Measurements from ENCODE around the gene POLR2F.
A peak's percentile ranks its signal among the peaks of the same experiment; 100 is the strongest.

The POLR2F gene

DNA sequence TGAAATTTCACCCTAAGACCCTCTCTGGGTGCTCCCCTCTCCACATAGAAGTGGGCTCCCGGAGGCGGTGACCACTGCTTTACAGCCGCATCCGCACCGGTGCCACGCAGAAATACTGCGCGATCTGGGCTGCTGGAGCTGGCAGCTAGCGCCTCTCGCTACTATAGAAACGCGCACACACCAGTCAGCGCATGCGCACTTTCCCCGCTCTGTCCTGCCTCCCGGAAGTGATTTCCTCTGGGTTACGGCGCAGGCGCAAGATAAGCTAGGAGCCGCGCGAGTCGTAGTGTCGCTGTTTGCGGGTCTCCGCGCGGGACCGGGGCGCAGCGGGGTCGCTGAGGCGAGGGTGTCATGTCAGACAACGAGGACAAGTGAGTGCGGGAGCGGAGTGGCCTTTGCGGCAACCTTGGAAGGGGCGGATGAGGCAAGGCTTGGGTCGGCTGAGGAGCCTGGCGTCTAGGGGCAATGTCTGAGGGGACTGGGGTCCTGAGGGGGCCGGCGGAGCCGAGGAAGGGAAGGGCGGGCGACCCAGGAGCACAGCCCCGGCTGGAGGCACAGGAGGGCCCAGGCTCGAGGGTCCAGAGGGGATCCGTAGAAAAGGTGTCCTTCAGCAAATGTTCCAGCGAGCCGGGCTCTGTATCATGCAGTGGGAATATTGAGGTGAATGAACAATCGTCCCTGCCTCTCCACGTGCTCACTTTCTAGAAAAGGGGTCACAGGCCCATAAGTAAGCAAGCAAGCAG is at the start of gene POLR2F, which contains the start of gene C22orf23:
POLR2F (plus strand) TSS at position 263 of the 743 bp plus-strand sequence; CDS start at position 352, 89 bp downstream.
C22orf23 (minus strand) TSS at position 165 of the 743 bp plus-strand sequence. CDS start 452 bp downstream, outside the sequence.
- H3K4me1 Mint-ChIP-seq (ENCODE audit: low read depth), result peaks cover 37% of the 10 kb centered on the region
- peaks cover 7% of the 10 kb centered on the region for H3K36me3 Mint-ChIP-seq
- peaks cover 6% of the 10 kb centered on the region for H3K27me3 Mint-ChIP-seq
- H3K4me3 Mint-ChIP-seq, result peak within 1 kb of the TSS; percentile 100
- H3K9me3 Mint-ChIP-seq (ENCODE audit: low read depth), result no peaks in the 10 kb centered on the region
- peak within 1 kb of the TSS; percentile 97 for H3K27ac Mint-ChIP-seq

GRCh38 chr22:37904572-37905533 is 48.6 kb upstream of the POLR2F start:
- peaks cover 26% of the 10 kb centered on the region for H3K4me1 Mint-ChIP-seq (ENCODE audit: low read depth)
- no peaks in the 10 kb centered on the region for H3K9me3 Mint-ChIP-seq (ENCODE audit: low read depth)
- no peaks in the 10 kb centered on the region for H3K27me3 Mint-ChIP-seq
- H3K36me3 Mint-ChIP-seq, result no peaks in the 10 kb centered on the region
- H3K27ac Mint-ChIP-seq, result peak overlapping the region; percentile 75
- H3K4me3 Mint-ChIP-seq, result peak overlapping the region; percentile 81

- no peaks in the 10 kb centered on the region for H3K27me3 Mint-ChIP-seq
- peaks cover 30% of the 10 kb centered on the region for H3K4me1 Mint-ChIP-seq (ENCODE audit: low read depth)
- no peaks in the 10 kb centered on the region for H3K36me3 Mint-ChIP-seq
- H3K9me3 Mint-ChIP-seq (ENCODE audit: low read depth), result no peaks in the 10 kb centered on the region
- H3K27ac Mint-ChIP-seq, result peak within 1 kb of the TSS; percentile 81
- H3K4me3 Mint-ChIP-seq, result peak within 1 kb of the TSS; percentile 85
Observed at GRCh38 chr22:37905534-37906363, 47.8 kb upstream of the POLR2F start, which contains the start of gene MICALL1. Gene MICALL1 (plus strand): TSS chr22:37906297. CDS start chr22:37906423, 126 bp downstream.

- Mint-ChIP-seq H3K4me1 (ENCODE audit: low read depth) (peaks cover 35% of the 10 kb centered on the region), H3K9me3 (ENCODE audit: low read depth) (no peaks in the 10 kb centered on the region), H3K27me3 (no peaks in the 10 kb centered on the region), H3K27ac (peak overlapping the region; percentile 81), H3K36me3 (no peaks in the 10 kb centered on the region), H3K4me3 (peak overlapping the region; percentile 85)
Observed at GRCh38 chr22:37906364-37907008, 47.0 kb upstream of the POLR2F start.

DNA sequence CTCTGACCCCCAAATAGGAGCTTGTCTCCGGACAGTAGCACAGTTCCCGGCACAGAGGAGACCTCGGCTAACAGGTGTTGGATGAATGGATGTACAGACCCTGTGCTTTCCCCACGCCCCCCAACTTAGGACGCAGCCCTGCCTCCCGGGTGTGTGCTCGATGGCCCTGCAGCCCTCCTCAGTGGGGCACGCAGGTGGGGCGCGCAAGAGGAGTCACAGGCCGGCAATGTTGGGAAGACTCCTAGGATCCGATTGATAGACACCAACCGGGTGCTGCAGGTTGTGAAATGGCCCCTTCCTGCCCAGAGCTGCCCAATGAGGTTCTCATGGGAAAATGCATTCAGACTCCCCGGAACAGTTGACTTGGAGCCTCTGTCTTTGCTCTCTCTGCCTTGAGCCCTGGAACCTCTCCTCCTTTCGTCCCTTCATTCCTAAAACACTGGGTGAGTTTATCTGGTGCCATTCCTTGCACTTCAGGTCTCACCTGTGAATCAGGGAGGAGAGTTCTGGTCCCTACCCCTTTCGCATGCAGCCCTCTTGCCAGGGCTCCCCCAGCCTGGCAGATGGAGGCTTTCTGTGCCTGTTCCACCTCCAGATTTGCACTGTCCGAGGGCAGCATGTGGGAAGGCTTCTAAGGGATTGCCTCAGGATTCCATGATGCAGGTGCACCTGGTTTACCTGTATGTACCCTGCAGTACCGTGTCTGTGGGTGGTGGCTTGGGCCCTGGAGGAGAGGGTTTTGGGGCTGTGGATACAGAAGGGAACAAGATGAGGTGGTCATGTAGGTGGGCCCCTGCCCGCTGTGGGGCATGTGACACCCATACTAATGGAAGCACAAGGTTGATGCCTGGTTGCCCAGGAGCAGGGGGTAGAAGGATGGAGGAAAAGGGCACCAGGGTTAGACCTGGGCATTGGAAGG is 46.2 kb upstream of the POLR2F start:
- Mint-ChIP-seq H3K36me3 (no peaks in the 10 kb centered on the region), H3K27me3 (no peaks in the 10 kb centered on the region), H3K9me3 (ENCODE audit: low read depth) (no peaks in the 10 kb centered on the region), H3K4me1 (ENCODE audit: low read depth) (peaks cover 43% of the 10 kb centered on the region), H3K27ac (peak overlapping the region; percentile 81), H3K4me3 (peak overlapping the region; percentile 85)

DNA sequence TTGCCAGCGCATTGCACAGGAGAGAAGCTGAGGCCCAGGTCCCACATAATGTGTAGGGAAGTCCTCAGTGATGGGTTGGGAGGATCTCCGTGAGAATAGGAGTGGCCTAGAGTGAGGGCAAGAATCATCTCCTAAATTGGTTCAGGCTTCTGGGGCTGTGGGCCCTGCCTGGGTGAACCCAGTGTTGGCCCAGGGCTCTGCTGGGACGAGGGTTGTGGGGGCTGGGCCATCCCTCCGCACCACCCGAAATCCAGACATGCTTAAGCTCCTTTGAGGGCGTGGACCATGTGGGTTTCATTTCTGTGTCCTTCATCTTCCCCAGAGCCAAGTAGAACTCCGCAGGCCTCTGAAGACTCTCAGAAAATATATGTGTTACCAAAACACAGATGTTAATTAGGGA is 43.7 kb upstream of the POLR2F start:
- H3K27me3 Mint-ChIP-seq, result no peaks in the 10 kb centered on the region
- no peaks in the 10 kb centered on the region for H3K36me3 Mint-ChIP-seq
- no peak overlapping the region for H3K27ac Mint-ChIP-seq
- H3K4me1 Mint-ChIP-seq (ENCODE audit: low read depth), result peaks cover 42% of the 10 kb centered on the region
- H3K4me3 Mint-ChIP-seq, result no peak overlapping the region
- H3K9me3 Mint-ChIP-seq (ENCODE audit: low read depth), result no peaks in the 10 kb centered on the region

GRCh38 chr22:37910890-37911672 is 42.4 kb upstream of the POLR2F start:
- Mint-ChIP-seq H3K36me3 (no peaks in the 10 kb centered on the region), H3K9me3 (ENCODE audit: low read depth) (no peaks in the 10 kb centered on the region), H3K27me3 (no peaks in the 10 kb centered on the region), H3K27ac (no peak overlapping the region), H3K4me1 (ENCODE audit: low read depth) (peaks cover 34% of the 10 kb centered on the region), H3K4me3 (no peak overlapping the region)

- H3K27me3 Mint-ChIP-seq, result no peaks in the 10 kb centered on the region
- H3K27ac Mint-ChIP-seq, result no peak overlapping the region
- peaks cover 34% of the 10 kb centered on the region for H3K4me1 Mint-ChIP-seq (ENCODE audit: low read depth)
- no peaks in the 10 kb centered on the region for H3K36me3 Mint-ChIP-seq
- H3K9me3 Mint-ChIP-seq (ENCODE audit: low read depth), result no peaks in the 10 kb centered on the region
- no peak overlapping the region for H3K4me3 Mint-ChIP-seq
Observed at GRCh38 chr22:37911697-37912096, 41.8 kb upstream of the POLR2F start.

- Mint-ChIP-seq H3K4me1 (ENCODE audit: low read depth) (peaks cover 31% of the 10 kb centered on the region), H3K27me3 (no peaks in the 10 kb centered on the region), H3K9me3 (ENCODE audit: low read depth) (no peaks in the 10 kb centered on the region), H3K4me3 (no peak overlapping the region), H3K27ac (peak overlapping the region; percentile 50), H3K36me3 (no peaks in the 10 kb centered on the region)
Observed at GRCh38 chr22:37912171-37912570, 41.3 kb upstream of the POLR2F start.

GRCh38 chr22:37913233-37913721 is 40.2 kb upstream of the POLR2F start:
- no peaks in the 10 kb centered on the region for H3K27me3 Mint-ChIP-seq
- H3K4me1 Mint-ChIP-seq (ENCODE audit: low read depth), result peaks cover 23% of the 10 kb centered on the region
- H3K27ac Mint-ChIP-seq, result no peak overlapping the region
- no peaks in the 10 kb centered on the region for H3K36me3 Mint-ChIP-seq
- no peaks in the 10 kb centered on the region for H3K9me3 Mint-ChIP-seq (ENCODE audit: low read depth)
- H3K4me3 Mint-ChIP-seq, result no peak overlapping the region

DNA sequence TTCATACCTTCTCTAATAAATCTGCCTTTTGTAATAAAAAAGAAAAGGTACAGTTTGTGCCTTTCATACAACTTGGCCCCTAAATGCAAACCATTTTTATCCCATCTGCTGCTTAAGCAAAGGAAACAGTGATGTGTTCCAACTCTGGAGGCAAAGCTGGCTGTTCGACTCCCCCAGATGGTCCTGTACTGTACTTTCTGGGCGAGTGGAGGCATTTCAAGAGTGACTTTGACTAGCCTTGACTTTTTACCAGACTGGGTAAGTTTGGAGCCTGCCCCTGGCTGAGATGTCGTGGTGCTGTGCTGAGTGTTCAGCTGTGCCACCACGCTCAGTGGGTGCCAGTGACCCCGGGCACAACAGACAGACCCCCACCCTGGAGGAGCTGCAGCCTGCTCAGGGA is 37.2 kb upstream of the POLR2F start:
- H3K27me3 Mint-ChIP-seq, result no peaks in the 10 kb centered on the region
- H3K4me1 Mint-ChIP-seq (ENCODE audit: low read depth), result peaks cover 14% of the 10 kb centered on the region
- no peaks in the 10 kb centered on the region for H3K36me3 Mint-ChIP-seq
- H3K9me3 Mint-ChIP-seq (ENCODE audit: low read depth), result no peaks in the 10 kb centered on the region
- H3K27ac Mint-ChIP-seq, result no peak overlapping the region
- H3K4me3 Mint-ChIP-seq, result no peak overlapping the region

DNA sequence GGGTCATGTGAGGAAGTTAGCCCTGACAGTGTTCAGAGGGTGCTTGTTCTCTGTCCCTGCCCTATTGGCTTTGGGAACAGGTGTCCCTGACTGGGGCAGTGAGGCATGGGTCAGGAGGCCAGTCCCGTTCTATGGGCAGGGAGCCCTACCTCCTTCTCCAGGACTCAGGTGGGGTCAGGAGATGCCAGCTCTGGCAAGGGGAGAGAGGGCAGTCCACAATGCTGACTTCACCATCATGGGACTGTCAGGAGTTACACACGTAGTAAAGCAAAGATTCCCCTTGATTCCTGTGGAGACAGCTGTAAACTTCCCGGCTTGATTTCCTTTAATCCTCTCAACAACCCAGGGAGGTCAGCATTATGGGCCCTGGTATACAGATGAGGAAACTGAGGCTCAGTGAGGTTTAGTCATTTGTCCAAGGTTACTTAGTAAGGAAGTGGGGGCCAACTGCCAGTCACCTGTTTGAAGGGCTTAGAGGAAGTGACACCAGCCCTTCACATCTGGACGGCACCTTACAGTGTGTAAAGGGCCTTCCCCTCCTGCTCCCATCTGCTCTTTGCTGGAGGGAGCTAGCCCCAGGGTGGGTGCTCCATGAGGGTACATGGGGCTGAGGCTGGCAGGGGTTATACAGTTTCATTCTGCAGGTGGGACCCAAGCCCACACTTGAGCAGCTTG is 35.5 kb upstream of the POLR2F start:
- no peak overlapping the region for H3K4me3 Mint-ChIP-seq
- H3K9me3 Mint-ChIP-seq (ENCODE audit: low read depth), result no peaks in the 10 kb centered on the region
- H3K36me3 Mint-ChIP-seq, result no peaks in the 10 kb centered on the region
- no peak overlapping the region for H3K27ac Mint-ChIP-seq
- peaks cover 4% of the 10 kb centered on the region for H3K4me1 Mint-ChIP-seq (ENCODE audit: low read depth)
- H3K27me3 Mint-ChIP-seq, result no peaks in the 10 kb centered on the region
